HG03045 (cell line): ENCODE results near the gene ADAMTS2.
"Not testable (repeated sequence)": the region's sequence is repeated elsewhere in the genome, so short reads cannot be mapped to it uniquely, and the experiment has no call there.

Experiments used
- ATAC-seq: cut with Tn5 transposase; IDR thresholded peaks from one replicate; pipeline ENCODE4 v1.9.1; 2021; ENCODE audit warnings: mild to moderate bottlenecking, moderate library complexity; ENCODE audit not compliant: unreplicated experiment

Gene ADAMTS2

GRCh38 chr5:179298181-179298993 lies 46.9 kb downstream of the ADAMTS2 start:
- no peak for ATAC-seq

- no peak for ATAC-seq
These were observed 47.6 kb downstream of the ADAMTS2 start for GRCh38 chr5:179297486-179298180.

DNA sequence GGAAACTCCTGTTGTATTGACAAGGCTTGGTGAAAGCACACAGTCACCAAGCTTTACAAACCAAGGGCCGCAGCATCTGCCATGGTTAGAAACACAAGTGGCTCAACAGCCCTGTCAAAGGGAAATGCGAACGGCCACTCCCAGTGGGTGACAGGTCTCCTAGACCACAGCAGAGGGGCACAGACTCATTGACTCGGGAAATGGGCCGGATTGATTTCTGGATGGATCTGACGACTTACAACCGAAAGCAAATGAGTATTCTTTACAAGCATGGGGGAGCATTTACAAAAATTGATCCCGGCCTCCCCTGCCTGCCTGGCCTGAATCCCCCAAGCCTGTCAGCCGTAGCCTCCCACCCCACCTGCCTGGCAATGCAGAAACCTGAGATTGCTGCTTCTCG lies 48.2 kb downstream of the ADAMTS2 start:
- no peak for ATAC-seq

- ATAC-seq: no peak
These were observed 49.0 kb downstream of the ADAMTS2 start for GRCh38 chr5:179296150-179296821.

DNA sequence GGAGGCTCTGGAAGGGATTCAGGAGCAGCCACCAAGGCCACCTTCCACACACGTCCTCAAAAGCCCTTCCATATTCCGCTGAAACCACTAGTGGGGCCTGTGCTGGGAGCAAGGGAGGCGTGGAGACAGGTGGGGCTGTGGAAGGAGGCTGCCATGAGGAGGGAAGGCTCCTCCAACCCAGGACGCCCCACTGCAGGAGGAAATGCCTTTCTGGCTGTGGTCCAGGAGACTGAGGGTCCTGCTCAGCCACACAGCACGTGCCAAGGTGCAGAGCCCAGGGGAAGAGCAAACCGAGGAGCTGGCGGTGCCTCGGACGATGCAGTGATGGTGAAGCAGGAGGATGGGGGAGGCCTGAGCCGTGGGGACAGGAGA lies 49.5 kb downstream of the ADAMTS2 start:
- no peak for ATAC-seq

DNA sequence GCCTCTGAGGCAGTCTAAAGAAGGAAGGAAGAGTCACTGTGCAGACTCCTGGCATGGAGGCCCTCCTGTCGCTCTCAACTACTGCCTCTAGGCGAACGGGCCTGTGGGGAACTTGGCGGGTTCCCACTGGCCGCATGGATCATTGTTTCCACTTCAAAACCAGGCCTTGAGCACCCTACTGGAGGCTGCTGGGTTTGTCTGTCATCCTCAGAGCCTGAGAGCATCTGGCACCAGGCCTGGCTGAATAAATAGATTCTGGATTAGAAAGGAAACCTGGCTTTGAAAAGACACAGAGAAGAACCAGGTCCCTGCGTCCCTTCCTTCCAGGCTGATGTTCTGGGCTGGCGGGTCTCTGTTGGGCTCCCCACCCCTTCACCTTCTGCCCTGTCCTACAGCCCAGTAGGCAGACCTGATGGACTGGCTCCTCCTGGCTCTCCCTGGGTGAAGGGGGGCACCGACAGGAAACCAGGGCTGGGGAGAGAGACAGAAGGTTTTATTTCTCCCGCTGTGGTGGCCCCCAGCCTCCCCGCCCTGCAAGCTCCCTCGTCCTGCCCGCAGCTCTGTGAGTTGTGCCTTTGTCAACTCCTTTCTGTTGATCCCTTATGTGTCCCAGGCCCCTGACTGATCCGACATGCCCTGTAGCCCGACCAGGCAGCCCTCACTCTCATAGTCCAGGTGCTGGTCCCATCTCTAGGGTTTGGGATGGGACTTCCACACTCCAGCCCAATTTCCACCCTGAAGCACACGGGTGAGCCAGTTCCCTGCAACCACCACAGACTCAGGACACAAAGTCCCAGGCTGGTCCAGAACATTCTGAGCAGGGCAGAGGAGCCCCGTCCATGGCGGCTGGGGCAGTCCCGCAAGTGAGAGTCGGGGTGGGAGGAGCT lies 50.1 kb downstream of the ADAMTS2 start:
- ATAC-seq: no peak

- no peak for ATAC-seq
These were observed 51.0 kb downstream of the ADAMTS2 start for GRCh38 chr5:179294131-179294780.

DNA sequence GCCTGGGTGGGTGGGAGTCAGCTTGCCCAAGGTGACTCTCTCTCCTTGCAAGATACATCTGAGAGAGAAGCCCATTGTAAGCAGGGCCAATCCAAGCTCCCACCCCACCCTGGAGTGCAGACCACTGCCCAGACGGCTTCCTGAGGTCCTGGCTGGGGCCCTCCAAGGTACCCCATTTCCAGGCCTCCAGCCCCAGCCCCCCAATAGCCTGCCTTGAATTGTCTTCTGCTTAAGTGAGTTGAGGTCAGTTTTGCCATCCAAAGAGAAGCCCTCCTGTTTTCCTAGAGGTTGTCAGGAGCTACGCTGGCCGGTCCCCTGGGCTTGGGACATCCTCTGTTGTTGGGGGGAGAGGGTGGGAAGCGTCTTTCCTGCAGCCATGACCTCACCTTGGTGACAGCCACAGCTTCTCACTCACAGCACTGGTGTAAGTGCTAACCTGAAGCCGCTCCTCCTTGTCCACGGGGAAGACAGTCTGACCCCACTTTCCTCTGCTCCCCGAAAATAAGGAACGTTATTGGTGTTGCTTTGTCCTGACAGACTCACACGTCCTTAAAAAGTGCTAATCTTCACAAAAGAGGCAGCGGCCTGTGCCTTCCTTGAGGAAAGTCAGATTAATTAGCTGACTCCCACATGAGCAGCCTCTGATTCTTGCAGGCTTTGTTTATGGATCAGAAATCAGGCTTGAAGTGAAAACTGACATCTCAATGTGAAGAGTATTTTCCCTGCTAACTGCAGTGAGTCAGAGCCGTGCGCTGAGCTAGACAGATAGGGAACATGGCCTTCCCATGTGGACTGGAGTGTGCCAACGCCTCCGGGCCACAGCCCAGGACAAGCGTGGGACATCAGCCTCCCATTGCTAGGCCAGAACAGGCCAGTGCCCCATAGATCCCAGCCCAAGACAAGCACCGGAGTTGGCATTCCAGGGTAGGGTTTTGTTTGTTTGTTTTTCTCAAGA lies 52.3 kb downstream of the ADAMTS2 start:
- ATAC-seq: no peak

- ATAC-seq: no peak
These were observed 53.1 kb downstream of the ADAMTS2 start for GRCh38 chr5:179292202-179292601.

DNA sequence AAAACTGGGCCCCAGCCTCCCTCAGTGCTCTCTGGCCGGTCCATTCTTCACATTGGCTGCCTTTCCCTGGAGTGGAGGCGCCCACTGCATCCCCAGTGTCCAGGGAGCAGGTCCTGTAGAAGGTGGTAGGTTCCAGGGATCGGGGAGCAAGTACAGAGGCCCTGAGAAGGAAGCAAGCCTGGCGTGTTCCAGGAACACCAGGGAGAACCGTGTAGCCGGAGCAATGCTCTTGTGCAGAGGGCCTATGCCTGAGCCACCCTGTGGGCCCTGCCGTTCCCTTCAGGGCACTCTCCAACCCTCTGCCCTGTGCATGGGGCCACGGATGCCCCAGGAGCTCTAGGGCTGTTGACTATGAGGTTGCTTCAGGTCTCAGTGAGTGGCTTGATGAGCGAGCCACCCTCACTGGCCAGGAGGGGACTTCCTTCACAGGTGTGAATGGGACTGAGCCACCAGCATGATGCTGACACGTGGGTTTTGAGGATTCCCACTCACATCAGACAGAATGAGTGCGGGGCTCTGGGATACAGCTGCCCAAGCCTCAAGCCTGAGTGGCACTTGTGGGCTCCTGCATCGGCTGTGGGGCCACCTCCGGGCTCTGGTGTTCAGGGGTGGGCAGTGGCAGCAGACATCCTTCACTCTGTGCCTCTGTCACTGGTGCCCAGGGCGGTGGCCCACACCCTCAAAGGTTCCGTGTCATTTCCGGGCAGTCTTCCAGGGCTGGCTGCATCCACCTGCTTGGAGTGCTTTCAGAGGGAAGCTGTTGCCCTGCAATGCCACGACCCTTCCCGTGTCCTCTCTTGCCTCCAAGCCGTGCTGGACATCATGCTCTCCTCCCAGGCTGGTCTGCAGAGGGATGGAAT lies 54.4 kb downstream of the ADAMTS2 start:
- ATAC-seq: no peak

DNA sequence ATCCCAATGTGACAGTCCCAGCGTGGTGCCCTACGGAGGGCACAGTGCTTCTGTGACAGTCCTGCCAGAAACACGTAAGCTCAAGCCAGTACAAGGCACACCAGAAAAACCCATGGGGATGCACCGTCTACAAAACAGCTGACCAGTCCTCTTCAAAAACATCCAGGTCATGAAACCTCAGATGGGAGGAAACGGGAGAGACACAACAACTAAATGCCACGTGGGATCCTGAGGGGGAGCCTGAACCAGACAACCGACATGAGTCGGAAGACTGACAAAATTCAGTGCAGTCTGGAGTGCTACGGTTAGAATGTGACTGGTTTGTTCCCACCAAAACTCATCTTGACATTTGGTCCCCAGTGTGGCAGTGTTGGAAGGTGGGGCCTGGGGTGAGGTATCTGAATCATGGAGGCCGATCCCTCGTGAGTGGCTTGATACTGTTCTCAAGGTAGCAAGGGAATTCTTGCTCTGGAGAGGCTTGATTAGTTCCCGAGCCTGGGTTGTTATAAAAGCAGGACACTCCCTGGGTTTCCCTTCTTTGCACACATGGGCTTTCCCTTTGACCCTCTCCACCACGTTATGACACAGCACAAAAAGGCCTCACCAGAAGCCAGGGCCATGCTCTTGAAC lies 55.4 kb downstream of the ADAMTS2 start:
- ATAC-seq: no peak

DNA sequence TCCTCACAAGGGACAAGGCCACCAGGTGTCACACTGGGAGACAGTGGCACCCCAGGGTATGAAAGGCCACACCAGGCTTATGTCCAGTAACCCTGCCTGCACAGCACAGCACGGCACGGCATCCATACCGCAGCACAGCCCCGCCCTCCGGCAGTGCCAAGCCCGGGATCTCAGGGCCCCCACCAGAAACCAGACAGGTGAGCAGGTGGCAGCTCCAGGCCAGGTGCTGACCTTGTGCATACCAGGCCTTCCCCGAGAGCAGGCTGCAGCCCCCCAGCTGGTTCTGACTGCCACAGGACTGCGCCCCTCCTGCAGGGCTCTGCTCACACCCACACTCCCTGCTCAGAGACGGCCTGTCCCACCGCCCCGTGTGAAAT lies 56.5 kb downstream of the ADAMTS2 start:
- ATAC-seq: no peak

DNA sequence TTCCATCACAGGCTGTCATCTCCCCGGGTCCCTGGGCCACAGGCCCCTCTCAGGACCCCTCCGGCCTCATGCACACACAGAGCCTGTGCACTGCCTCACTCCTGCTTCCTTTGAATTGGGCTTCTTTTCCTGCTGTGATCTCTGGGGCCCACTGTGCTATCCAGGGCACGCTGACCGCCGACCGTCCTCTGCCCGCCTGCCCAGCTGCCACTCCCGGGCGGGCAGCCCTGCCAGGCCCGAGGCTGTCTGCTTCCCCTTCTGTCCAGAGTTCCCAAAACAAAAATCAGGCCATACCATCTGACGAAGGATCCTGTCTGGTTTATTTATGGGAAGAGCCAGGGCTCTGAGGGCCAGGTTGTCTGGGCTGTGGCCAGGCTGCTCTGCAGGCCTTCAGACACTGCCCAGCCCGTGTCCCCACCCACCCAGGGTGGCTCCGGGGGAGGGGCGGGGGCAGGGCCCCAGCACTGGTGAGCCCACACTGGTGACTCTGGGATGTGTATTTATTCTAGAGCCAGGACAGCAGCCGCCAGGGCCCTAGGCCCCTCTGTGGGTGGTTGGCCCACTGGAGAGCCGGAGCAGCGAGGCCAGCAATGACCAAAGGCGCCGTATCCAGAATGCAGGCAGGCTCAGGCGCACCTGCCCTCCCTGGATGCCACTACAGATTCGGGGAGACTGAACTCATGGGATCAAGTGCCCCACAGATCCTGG lies 57.0 kb downstream of the ADAMTS2 start:
- ATAC-seq: no peak

DNA sequence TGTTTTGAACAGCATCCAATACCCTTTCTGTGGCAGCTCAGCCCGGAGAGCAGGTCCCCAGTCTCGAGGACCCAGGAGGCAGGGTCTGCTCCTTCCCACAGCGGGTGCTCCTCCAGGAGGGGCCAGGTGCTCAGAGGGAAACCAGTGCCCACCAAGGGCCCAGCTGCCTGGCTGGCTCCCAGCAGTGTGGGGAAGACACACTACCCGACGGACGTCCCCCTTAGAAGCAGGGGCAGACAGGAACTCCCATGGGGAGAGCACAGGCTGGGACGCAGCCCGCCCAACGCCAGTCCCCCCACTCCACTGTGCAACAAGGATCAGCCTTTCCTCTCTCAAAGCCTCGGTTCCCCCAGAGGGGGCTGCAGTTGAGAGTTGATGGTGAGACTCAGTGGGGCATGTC lies 57.6 kb downstream of the ADAMTS2 start:
- ATAC-seq: no peak

- ATAC-seq: no peak
These were observed 58.2 kb downstream of the ADAMTS2 start for GRCh38 chr5:179287071-179287470.

- ATAC-seq: not testable (repeated sequence)
These were observed 59.5 kb downstream of the ADAMTS2 start for GRCh38 chr5:179285776-179286162.
